Right lobe of liver (tissue), 6 donors: ENCODE data around the gene ETFA. TPM values are rescaled to one million over a fixed set of nuclear protein-coding genes. Genes with fewer than 3 reads are reported as not detected.
A peak's percentile ranks its signal among the peaks of the same experiment; 100 is the strongest.

Experiments
- ATAC-seq, 4 donors: fragments of 200-7000 bp; cut with Tn5 transposase; one replicate each; pipeline ENCODE4 v1.9.1; 2020; ENCODE audit warnings: mild to moderate bottlenecking in 4 of 4, moderate library complexity in 4 of 4
- DNase-seq, 3 donors: peaks; one replicate each; pipeline ENCODE4 v3.0.0-alpha.2; 2020
- H3K27ac ChIP-seq, 3 donors: fragments of 200-600 bp; one replicate each; pipeline ENCODE4 v1.8.0; 2022
- H3K27me3 ChIP-seq, 2 donors: fragments of 200-600 bp; one replicate each; pipeline ENCODE4 v1.8.0; 2022
- H3K36me3 ChIP-seq, 4 donors: fragments of 200-600 bp; sonication (generic) in 1 of 4; one replicate each; pipeline versions ENCODE4 v1.5.1 to v1.8.0; 2017 to 2022; ENCODE audit warnings: control low read depth in 1 of 4
- H3K4me1 ChIP-seq, 4 donors: fragments of 200-600 bp; sonication (generic) in 1 of 4; one replicate each; pipeline versions ENCODE4 v1.5.1 to v1.8.0; 2017 to 2022; ENCODE audit warnings: control low read depth in 1 of 4
- H3K4me3 ChIP-seq, 3 donors: fragments of 200-600 bp; one replicate each; pipeline ENCODE4 v1.8.0; 2022
- H3K9me3 ChIP-seq, 4 donors: fragments of 200-600 bp; sonication (generic) in 1 of 4; one replicate each; pipeline versions ENCODE4 v1.5.1 to v1.8.0; 2017 to 2022; ENCODE audit warnings: control low read depth in 1 of 4
- CTCF ChIP-seq, 4 donors: fragments of 200-600 bp in 3 of 4; fragments of 450-650 bp in 1 of 4; IDR thresholded peaks; one replicate each; pipeline versions ENCODE4 v1.5.1 to v1.8.0; 2016 to 2022; ENCODE audit warnings: antibody characterized with exemption in 4 of 4, mild to moderate bottlenecking in 2 of 4
- POLR2A ChIP-seq: fragments of 450-650 bp; IDR thresholded peaks from one replicate; pipeline ENCODE4 v1.6.1; 2017; ENCODE audit warnings: antibody characterized with exemption, mild to moderate bottlenecking
- WGBS: methylation state at CpG from one replicate; pipeline ENCODE4 v1.1.6; 2018; ENCODE audit warnings: low coverage, low lambda C conversion rate; ENCODE audit not compliant: insufficient coverage; ENCODE audit errors: missing lambda C conversion rate; 5-methylcytosine and 5-hydroxymethylcytosine counted together
- intact Hi-C, 2 donors: fragments of 100-400 bp; cut with DNase I; formaldehyde crosslinking; loops; one replicate each; pipeline versions ENCODE4 v1.11.2 to v1.14.1; 2022
- total RNA-seq, 6 experiments: library from RNA; depleted of rRNA in 2 of 6; stranded (reverse); fragments of >200 nt in 2 of 6; fragmentation: NEBNext Ultra II Directional in 3 of 6; extraction: Animal tissue kit (Norgen Biotek cat#: 25700) in 3 of 6; gene quantifications; one replicate each; pipeline versions ENCODE4 v1.1.0 to v1.2.4, GENCODE V29; 2016 to 2023
- donor health status: DM: no; HTN: yes; CAD: no.
- donor health status: DM: no; HTN: no; CAD: no.
- donor health status: DM: no; HTN: no; CAD: no.
- donor health status: DM: no; HTN: yes; CAD: no.
- donor health status: DM: no; HTN: yes; CAD: no.

Gene ETFA
- total RNA-seq, 6 experiments from 2014 or later, result 208 to 302 (median 274) TPM

- H3K27ac ChIP-seq, result no peak overlapping the region
- no peak overlapping the region for H3K4me3 ChIP-seq
- no peaks in the 10 kb centered on the region for H3K9me3 ChIP-seq
- H3K4me1 ChIP-seq, result no peaks in the 10 kb centered on the region
- intact Hi-C loops, result no loop called here
- WGBS, result 79% methylated on average over 5 of the region's 15 CpGs
- H3K36me3 ChIP-seq, result no peaks in the 10 kb centered on the region
- TF ChIP-seq CTCF (IDR thresholded peaks at IDR 0.05), result no peak
- no peak for TF ChIP-seq POLR2A
- ATAC-seq (peak in 1 of 4 donors; percentile 5), DNase-seq (no peak)
- H3K27me3 ChIP-seq, result no peaks in the 10 kb centered on the region
Measured at GRCh38 chr15:76176487-76177085, 134.7 kb downstream of the ETFA start.

- Histone ChIP-seq H3K36me3 (no peaks in the 10 kb centered on the region), H3K4me3 (no peak overlapping the region), H3K9me3 (no peaks in the 10 kb centered on the region), H3K27ac (no peak overlapping the region), H3K27me3 (no peaks in the 10 kb centered on the region), H3K4me1 (no peaks in the 10 kb centered on the region)
- peak in 1 of 4 donors; percentile 8 for ATAC-seq
- intact Hi-C loops, result no loop called here
- DNase-seq, result no peak
- 86% methylated on average over 2 of the region's 10 CpGs for WGBS
- TF ChIP-seq POLR2A (no peak), CTCF (IDR thresholded peaks at IDR 0.05) (no peak)
Measured at GRCh38 chr15:76176059-76176458, 135.2 kb downstream of the ETFA start.

GRCh38 chr15:76175442-76175841 lies 135.8 kb downstream of the ETFA start:
- Histone ChIP-seq H3K4me3 (no peak overlapping the region), H3K27ac (no peak overlapping the region), H3K9me3 (no peaks in the 10 kb centered on the region), H3K4me1 (no peaks in the 10 kb centered on the region), H3K27me3 (no peaks in the 10 kb centered on the region), H3K36me3 (no peaks in the 10 kb centered on the region)
- intact Hi-C loops, result no loop called here
- WGBS, result no CpG with 5 or more reads among the region's 8 CpGs
- ATAC-seq (no peak), DNase-seq (no peak)
- TF ChIP-seq CTCF (IDR thresholded peaks at IDR 0.05) (no peak), POLR2A (no peak)

GRCh38 chr15:76174654-76175053 lies 136.6 kb downstream of the ETFA start:
- H3K9me3 ChIP-seq, result no peaks in the 10 kb centered on the region
- WGBS, result 78% methylated on average over 5 of the region's 5 CpGs
- ATAC-seq (no peak), DNase-seq (no peak)
- no peaks in the 10 kb centered on the region for H3K36me3 ChIP-seq
- H3K4me3 ChIP-seq, result no peak overlapping the region
- TF ChIP-seq CTCF (IDR thresholded peaks at IDR 0.05) (no peak), POLR2A (no peak)
- intact Hi-C loops, result no loop called here
- no peak overlapping the region for H3K27ac ChIP-seq
- H3K4me1 ChIP-seq, result no peaks in the 10 kb centered on the region
- no peaks in the 10 kb centered on the region for H3K27me3 ChIP-seq
